Activated T-helper 2 cell treated with anti-CD3 and anti-CD28 coated beads, Interferon-gamma antibody, Interleukin-2, Interleukin-4, amounts not matched to agents 10 μg/mL and 5 μg/mL and 100 μg/mL, durations not matched to agents 14 hours and 24 hours and 36 hours (primary cell): Measurements from ENCODE around the gene TRIM15. TPM values are rescaled to one million over a fixed set of nuclear protein-coding genes. Genes with fewer than 3 reads are reported as not detected.
"Not testable (repeated sequence)": the region's sequence is repeated elsewhere in the genome, so short reads cannot be mapped to it uniquely, and the experiment has no call there.

Experiments used
- DNase-seq: peaks from one replicate; pipeline ENCODE4 v3.0.0; 2021; ENCODE audit warnings: low spot score
- H3K27ac Mint-ChIP-seq: one replicate; pipeline ENCODE4 v1.8.0; 2021; ENCODE audit warnings: mixed read lengths
- H3K27me3 Mint-ChIP-seq: one replicate; pipeline ENCODE4 v1.8.0; 2021; ENCODE audit warnings: low read depth, mixed read lengths
- H3K36me3 Mint-ChIP-seq: one replicate; pipeline ENCODE4 v1.8.0; 2021; ENCODE audit warnings: low read depth, mixed read lengths
- H3K4me1 Mint-ChIP-seq: one replicate; pipeline ENCODE4 v1.8.0; 2021; ENCODE audit warnings: low read depth, mixed read lengths
- H3K4me3 Mint-ChIP-seq: one replicate; pipeline ENCODE4 v1.8.0; 2021; ENCODE audit warnings: low read depth, mild to moderate bottlenecking, moderate library complexity, mixed read lengths
- H3K9me3 Mint-ChIP-seq: one replicate; pipeline ENCODE4 v1.8.0; 2021; ENCODE audit warnings: mixed read lengths
- intact Hi-C: fragments of 100-400 bp; cut with micrococcal nuclease; formaldehyde crosslinking; loops from one replicate; pipeline ENCODE4 v1.15.1; 2023
- total RNA-seq: library from RNA; stranded (reverse); gene quantifications from 2 replicates; pipeline ENCODE4 v1.2.3, GENCODE V29; 2022

Gene TRIM15
- total RNA-seq, 1 donor from 2014 or later, result 0.46 TPM

DNA sequence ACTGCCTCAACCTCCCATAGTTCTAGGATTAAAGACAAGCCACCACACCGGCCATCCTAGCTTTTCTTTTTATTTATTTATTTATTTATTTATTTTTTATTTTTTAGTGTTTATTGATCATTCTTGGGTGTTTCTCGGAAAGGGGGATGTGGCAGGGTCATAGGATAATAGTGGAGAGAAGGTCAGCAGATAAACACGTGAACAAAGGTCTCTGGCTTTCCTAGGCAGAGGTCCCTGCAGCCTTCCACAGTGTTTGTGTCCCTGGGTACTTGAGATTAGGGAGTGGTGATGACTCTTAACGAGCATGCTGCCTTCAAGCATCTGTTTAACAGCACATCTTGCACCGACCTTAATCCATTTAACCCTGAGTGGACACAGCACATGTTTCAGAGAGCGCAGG lies 58.0 kb downstream of the TRIM15 start:
- intact Hi-C loops, H3K4me1 Mint-ChIP-seq, H3K36me3 Mint-ChIP-seq, H3K4me3 Mint-ChIP-seq, H3K27me3 Mint-ChIP-seq, H3K27ac Mint-ChIP-seq, DNase-seq: not testable (repeated sequence)
- peaks cover 25% of the 10 kb centered on the region for H3K9me3 Mint-ChIP-seq

DNA sequence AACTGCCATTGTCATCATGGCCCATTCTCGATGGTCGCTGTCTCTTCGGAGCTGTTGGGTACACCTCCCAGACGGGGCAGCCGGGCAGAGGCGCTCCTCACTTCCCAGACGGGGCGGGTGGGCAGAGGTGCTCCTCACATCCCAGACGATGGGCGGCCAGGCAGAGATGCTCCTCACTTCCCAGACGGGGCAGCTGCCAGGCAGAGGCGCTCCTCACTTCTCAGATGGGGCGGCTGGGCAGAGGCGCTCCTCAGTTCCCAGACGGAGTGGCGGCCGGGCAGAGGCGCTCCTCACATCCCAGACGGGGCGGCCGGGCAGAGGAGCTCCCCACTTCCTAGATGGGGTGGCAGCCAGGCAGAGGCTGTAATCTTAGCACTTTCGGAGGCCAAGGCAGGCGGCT lies 58.6 kb downstream of the TRIM15 start:
- H3K27ac Mint-ChIP-seq, DNase-seq, H3K27me3 Mint-ChIP-seq, H3K4me1 Mint-ChIP-seq, H3K4me3 Mint-ChIP-seq, H3K36me3 Mint-ChIP-seq, intact Hi-C loops: not testable (repeated sequence)
- H3K9me3 Mint-ChIP-seq, result peaks cover 25% of the 10 kb centered on the region

Other genes starting within 250 kb of the TRIM15 start
- 1,569 and 1,592 TPM in 2 replicates for gene HLA-A, start 221.0 kb upstream of the TRIM15 start, total RNA-seq
- 76.0 and 78.2 TPM in 2 replicates for gene POLR1H, start 102.3 kb upstream of the TRIM15 start, total RNA-seq
- 55.9 and 56.1 TPM in 2 replicates for gene PPP1R11, start 96.3 kb upstream of the TRIM15 start, total RNA-seq
- gene RNF39, start 87.8 kb upstream of the TRIM15 start, total RNA-seq, result not detected in 2 replicates
- not detected in 2 replicates for gene TRIM31, start 50.5 kb upstream of the TRIM15 start, total RNA-seq
- gene TRIM40, start 27.4 kb upstream of the TRIM15 start, total RNA-seq, result not detected in 2 replicates
- gene TRIM10, start 2.3 kb upstream of the TRIM15 start, total RNA-seq, result 0.09 TPM in 1 of 2 replicates, not detected in the other
- gene TRIM26, start 49.9 kb downstream of the TRIM15 start, total RNA-seq, result 49.9 and 51.5 TPM in 2 replicates
- 11.2 and 13.0 TPM in 2 replicates for gene TRIM39, start 163.4 kb downstream of the TRIM15 start, total RNA-seq
- 40.6 and 41.9 TPM in 2 replicates for gene RPP21, start 181.6 kb downstream of the TRIM15 start, total RNA-seq